Gastroesophageal sphincter (tissue), 2 donors: ENCODE data around the gene BAG5.

Experiments used
- EP300 ChIP-seq: sonication (generic); formaldehyde crosslinking; IDR thresholded peaks from one replicate; pipeline ENCODE4 v1.6.1; 2017; ENCODE audit warnings: antibody characterized with exemption, mild to moderate bottlenecking
- POLR2A ChIP-seq, 2 donors: fragments of 450-650 bp; IDR thresholded peaks; one replicate each; pipeline ENCODE4 v1.6.1; 2017; ENCODE audit warnings: antibody characterized with exemption in 2 of 2, mild to moderate bottlenecking in 2 of 2, moderate library complexity in 1 of 2

DNA sequence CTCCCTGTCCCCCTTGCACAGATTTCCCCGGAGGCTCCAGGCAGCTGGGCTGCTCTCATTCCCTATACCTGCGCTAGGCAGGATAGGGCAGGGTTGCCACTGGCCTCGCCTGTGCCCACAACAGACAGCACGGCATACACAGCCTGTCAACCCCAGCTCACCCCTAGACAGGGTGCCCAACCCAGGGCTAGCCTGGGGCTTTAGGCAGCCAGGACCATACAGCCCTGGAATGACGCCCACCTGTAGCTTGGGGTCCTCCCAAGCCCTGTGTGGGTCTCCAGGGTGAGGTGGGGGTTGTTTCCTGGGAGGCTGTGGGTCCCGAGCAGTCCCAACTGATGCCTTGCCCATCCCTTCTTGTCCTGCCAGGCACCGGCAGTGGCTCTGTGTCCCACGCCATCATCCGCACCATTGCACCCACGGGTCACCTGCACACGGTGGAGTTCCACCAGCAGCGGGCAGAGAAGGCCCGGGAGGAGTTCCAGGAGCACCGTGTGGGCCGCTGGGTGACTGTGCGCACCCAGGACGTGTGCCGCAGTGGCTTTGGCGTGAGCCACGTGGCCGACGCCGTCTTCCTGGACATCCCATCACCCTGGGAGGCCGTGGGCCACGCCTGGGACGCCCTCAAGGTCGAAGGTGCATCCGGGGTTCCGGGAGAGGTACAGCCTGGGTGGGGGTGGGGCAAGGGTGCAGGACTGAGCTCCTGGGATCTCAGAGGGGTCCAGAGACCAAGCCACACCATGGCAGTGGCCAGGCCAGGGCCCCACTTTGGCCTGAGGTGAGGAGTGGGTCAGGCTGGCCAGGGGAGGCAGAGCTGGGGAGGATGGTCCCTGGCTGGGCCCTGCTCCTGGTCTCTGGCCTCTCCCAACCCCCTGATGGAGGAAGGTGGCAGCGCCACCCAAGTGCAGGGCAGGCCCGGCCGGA, 30.0 kb downstream of the BAG5 start:
- TF ChIP-seq POLR2A (IDR thresholded peaks at IDR 0.05) (no peak), EP300 (no peak)
